Effector memory CD4-positive, alpha-beta T cell (primary cell): ENCODE results near the gene PHACTR3.

Experiments
- DNase-seq, 3 donors: peaks; one replicate each; pipeline ENCODE4 v3.0.0-alpha.2; 2020
- H3K27ac ChIP-seq: 2 replicates; pipeline ENCODE4 v1.7.0; 2013; ENCODE audit warnings: mild to moderate bottlenecking, low read length, moderate library complexity; ENCODE audit not compliant: insufficient read depth, poor library complexity, severe bottlenecking
- H3K27me3 ChIP-seq: replicated peaks from 2 replicates; pipeline ENCODE4 v1.7.0; 2013; ENCODE audit warnings: mild to moderate bottlenecking, low read length; ENCODE audit not compliant: insufficient read depth, control insufficient read depth, poor library complexity, severe bottlenecking
- H3K36me3 ChIP-seq: 2 replicates; pipeline ENCODE4 v1.7.0; 2013; ENCODE audit warnings: mild to moderate bottlenecking, low read length, moderate library complexity; ENCODE audit not compliant: control insufficient read depth, insufficient read depth
- H3K4me1 ChIP-seq: 2 replicates; pipeline ENCODE4 v1.7.0; 2013; ENCODE audit warnings: low read length, mild to moderate bottlenecking; ENCODE audit not compliant: control insufficient read depth, insufficient read depth, poor library complexity, severe bottlenecking
- H3K4me3 ChIP-seq: 2 replicates; pipeline ENCODE4 v1.7.0; 2013; ENCODE audit warnings: low read length, low read depth, mild to moderate bottlenecking; ENCODE audit not compliant: insufficient read depth, poor library complexity, severe bottlenecking
- H3K9me3 ChIP-seq: 2 replicates; pipeline ENCODE4 v1.7.0; 2013; ENCODE audit warnings: mild to moderate bottlenecking, low read length, moderate library complexity; ENCODE audit not compliant: control insufficient read depth

The PHACTR3 gene

DNA sequence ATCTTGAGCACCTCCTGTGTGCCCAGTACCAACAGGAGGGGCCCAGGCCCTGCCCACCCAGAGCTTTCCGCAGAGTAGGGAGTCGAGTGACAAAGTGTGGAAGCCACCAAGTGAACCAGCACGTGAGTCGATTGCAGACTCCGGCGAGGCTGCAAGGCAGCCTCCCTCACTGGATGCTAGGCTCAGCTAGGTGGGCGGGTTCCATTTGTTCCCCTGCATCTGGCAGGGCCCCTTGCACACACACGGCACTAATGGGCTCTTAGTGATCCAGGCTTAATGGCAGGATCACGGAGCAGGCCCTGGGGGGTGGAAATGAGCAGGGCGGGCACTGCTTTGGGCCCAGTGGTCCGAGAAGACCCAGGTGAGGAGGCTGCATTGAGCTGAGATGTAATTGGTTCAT is 140.4 kb downstream of the PHACTR3 start:
- Histone ChIP-seq H3K9me3 (no peaks in the 10 kb centered on the region), H3K27ac (no peak overlapping the region), H3K27me3 (no peaks in the 10 kb centered on the region), H3K36me3 (no peaks in the 10 kb centered on the region), H3K4me3 (no peak overlapping the region), H3K4me1 (no peaks in the 10 kb centered on the region)
- DNase-seq, result no peak

DNA sequence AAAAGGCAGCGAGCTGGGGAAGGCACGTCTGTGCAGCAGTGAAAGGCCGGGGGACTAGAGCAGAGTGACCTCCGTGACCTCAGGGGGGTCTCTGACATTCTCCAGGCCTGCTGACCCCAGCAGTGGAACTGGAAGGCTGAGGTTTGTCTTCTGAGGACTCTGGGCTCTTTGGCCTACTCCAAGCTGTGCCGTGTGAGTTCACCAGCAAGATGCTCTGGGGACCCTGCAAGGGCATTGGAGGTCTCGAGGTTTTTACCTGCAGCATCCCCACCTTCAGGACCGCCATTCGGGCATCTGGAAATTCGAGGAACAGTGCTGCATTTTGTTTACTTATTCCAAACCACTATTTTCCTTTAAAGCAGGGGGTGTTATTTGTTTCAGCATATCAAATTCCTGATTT is 140.9 kb downstream of the PHACTR3 start:
- Histone ChIP-seq H3K27me3 (no peaks in the 10 kb centered on the region), H3K9me3 (no peaks in the 10 kb centered on the region)

DNA sequence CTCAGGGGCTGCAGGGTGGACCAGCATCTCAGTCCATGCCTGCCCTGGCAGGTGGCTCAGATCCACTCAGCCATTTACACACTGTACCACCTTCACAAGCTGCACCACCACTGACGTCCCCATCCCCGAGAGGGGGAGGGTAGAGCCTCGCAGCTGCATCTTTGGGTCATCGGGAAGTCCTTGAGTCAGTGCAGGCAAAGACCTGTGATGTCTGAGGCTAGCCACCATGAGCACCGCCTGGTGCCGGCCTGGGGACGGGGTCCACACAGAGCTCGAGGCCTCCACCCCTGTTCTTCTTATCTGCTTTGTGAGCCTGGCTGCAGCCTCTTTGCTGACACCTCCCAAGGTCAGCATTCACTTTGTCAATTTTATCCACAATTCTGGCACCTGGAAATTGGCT is 141.4 kb downstream of the PHACTR3 start:
- Histone ChIP-seq H3K4me3 (no peak overlapping the region), H3K9me3 (no peaks in the 10 kb centered on the region)

More for the DNA sequence above, 140.9 kb downstream of the PHACTR3 start:
- no peak for DNase-seq
- H3K4me3 ChIP-seq, result no peak overlapping the region
- H3K4me1 ChIP-seq, result no peaks in the 10 kb centered on the region
- H3K27ac ChIP-seq, result no peak overlapping the region
- H3K36me3 ChIP-seq, result no peaks in the 10 kb centered on the region

DNA sequence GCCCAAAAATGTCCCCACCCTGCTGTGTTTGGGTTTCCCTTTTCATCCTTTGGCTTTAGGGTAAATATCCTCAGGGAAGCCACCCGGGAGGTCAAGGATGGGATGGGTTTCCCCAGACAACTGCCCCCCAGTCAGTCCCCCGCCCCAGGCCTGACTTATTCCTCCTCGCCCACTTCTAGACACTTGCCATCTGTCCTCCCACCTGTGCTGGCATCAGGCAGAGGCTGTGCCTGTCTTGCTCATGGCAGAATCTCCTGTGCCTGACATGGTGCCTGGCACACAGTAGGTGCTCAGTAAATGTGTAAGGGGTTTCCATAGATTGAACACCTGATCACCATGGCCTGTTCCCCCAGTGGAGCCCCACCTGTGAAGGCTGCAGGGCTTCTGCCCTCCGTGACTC is 141.8 kb downstream of the PHACTR3 start:
- no peaks in the 10 kb centered on the region for H3K36me3 ChIP-seq
- H3K4me3 ChIP-seq, result no peak overlapping the region
- no peaks in the 10 kb centered on the region for H3K27me3 ChIP-seq
- no peak for DNase-seq
- no peaks in the 10 kb centered on the region for H3K4me1 ChIP-seq
- H3K9me3 ChIP-seq, result no peaks in the 10 kb centered on the region
- H3K27ac ChIP-seq, result no peak overlapping the region

More for the DNA sequence above, 141.4 kb downstream of the PHACTR3 start:
- no peak for DNase-seq
- Histone ChIP-seq H3K27me3 (no peaks in the 10 kb centered on the region), H3K27ac (no peak overlapping the region), H3K4me1 (no peaks in the 10 kb centered on the region), H3K36me3 (no peaks in the 10 kb centered on the region)

DNA sequence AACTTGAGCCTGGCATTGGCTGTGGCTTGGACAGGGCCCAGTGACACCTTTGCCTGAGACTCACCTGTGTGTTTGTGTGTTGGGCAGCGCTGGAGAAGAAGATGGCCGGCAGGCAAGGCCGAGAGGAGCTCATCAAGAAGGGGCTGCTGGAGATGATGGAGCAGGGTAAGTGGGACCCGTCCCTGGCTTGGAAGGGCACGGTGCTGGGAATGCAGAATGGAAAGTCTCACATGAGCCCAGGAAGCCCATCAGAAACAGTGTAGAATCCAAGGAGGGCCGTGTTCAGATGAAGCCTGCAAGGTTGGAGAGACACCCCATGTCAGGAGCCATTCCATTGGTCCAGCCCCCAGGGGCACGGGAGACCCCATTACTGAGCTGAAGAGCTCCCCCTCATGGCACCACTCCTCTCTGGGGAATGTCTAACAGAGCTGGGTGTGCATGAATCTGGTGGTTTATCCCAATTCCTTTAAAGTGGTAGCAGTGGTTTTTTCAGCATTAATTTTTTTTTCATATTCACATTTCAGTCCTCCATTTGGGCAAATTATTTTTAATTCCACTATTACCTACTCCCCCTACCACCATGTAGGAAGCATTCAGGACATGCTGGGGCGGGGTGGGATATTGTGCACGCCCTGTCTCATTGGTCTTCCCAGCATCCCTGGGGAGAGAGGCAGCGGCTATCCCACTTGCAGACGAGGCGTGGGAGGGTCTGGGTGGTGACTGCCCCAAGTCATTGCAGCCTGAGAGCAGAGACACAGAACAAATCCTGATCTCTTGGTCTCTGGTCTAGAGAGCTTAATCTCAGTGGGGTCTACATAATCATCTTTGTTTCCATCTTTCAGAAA is 143.6 kb downstream of the PHACTR3 start:
- Histone ChIP-seq H3K36me3 (no peaks in the 10 kb centered on the region), H3K4me3 (no peak overlapping the region), H3K9me3 (no peaks in the 10 kb centered on the region), H3K27ac (no peak overlapping the region), H3K4me1 (no peaks in the 10 kb centered on the region), H3K27me3 (no peaks in the 10 kb centered on the region)
- DNase-seq, result no peak

DNA sequence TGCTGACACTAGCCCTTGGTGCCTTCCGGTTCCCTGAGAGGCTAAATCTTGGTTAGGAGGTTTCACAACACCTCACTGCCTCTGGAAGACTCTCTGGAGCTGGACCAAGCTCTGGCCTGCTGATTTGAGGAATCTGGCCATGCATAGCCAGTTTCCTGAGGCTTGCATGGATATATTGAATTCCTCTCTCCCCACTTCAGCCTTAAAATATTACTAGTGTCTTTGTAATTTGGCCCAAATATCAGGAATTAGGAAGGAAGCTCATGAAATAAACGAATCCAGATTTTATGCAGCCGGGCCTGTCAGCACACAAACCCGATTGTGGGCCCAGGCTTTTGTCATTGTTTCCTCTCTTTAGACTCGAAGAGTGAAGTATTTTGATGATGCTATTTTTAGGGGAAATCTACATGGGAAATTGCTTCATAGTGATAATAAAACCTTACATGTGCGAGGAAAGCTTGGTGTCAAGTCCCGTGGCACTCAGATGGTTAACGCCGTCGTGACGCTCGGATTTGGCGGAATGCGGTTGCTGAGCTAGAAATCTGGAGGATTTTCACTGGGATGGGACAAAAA is 144.4 kb downstream of the PHACTR3 start:
- Histone ChIP-seq H3K36me3 (no peaks in the 10 kb centered on the region), H3K27ac (no peak overlapping the region), H3K4me3 (no peak overlapping the region), H3K27me3 (no peaks in the 10 kb centered on the region), H3K4me1 (no peaks in the 10 kb centered on the region), H3K9me3 (no peaks in the 10 kb centered on the region)
- no peak for DNase-seq

DNA sequence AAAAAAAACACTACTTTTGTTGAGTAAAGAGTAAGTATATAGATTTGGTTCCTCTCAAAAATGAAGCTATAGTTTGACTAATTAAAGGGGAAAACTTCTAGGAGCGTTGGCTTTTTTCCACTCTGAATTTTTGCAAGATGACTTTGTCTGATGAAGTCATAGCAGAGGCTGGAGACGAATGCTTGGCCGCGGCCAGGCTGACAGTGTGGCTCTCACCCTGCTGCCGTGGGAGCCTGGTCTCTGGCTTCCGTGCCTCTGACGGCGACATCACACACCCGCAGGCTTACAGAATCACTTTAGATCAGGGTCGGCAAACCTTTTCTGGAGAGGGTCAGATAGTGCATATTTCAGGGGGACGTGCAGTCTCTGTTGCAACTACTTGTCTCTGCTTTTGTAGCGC is 145.0 kb downstream of the PHACTR3 start:
- no peak for DNase-seq
- no peak overlapping the region for H3K27ac ChIP-seq

DNA sequence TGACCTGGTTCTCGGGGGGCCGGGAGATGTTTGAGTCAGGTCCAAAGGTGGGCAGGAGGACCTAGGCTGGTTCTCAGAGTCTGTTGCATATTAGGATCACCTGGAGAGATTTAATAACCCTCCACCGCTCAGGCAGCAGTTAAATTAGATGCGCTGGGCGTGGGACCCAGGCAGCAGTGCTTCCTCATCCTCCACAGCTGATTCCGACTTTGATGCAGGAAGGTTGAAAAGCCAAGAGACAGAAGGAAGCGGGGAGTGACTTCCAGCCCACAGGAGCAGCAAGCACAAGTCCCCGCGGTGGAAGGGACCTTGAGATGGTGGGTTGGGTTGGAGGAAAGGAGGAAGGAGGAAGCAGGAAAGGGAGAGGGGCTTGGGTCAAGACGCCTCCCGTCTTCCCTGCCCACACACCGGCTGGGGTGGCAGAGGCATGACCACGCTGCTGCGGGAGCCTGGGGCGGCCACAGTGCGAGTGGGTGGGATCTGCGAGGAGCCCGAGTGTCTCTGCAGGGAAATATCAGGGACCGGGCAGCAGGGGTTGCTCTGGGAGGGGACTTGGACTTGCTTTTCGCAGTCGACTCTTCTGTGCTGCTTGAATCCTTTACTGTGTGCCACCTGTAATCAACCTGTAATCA is 146.0 kb downstream of the PHACTR3 start:
- no peaks in the 10 kb centered on the region for H3K36me3 ChIP-seq
- H3K27ac ChIP-seq, result no peak overlapping the region
- H3K4me1 ChIP-seq, result no peaks in the 10 kb centered on the region
- DNase-seq, result no peak
- no peaks in the 10 kb centered on the region for H3K9me3 ChIP-seq
- no peak overlapping the region for H3K4me3 ChIP-seq
- no peaks in the 10 kb centered on the region for H3K27me3 ChIP-seq

More for the DNA sequence above, 145.0 kb downstream of the PHACTR3 start:
- Histone ChIP-seq H3K36me3 (no peaks in the 10 kb centered on the region), H3K9me3 (no peaks in the 10 kb centered on the region), H3K4me1 (no peaks in the 10 kb centered on the region), H3K4me3 (no peak overlapping the region), H3K27me3 (no peaks in the 10 kb centered on the region)

DNA sequence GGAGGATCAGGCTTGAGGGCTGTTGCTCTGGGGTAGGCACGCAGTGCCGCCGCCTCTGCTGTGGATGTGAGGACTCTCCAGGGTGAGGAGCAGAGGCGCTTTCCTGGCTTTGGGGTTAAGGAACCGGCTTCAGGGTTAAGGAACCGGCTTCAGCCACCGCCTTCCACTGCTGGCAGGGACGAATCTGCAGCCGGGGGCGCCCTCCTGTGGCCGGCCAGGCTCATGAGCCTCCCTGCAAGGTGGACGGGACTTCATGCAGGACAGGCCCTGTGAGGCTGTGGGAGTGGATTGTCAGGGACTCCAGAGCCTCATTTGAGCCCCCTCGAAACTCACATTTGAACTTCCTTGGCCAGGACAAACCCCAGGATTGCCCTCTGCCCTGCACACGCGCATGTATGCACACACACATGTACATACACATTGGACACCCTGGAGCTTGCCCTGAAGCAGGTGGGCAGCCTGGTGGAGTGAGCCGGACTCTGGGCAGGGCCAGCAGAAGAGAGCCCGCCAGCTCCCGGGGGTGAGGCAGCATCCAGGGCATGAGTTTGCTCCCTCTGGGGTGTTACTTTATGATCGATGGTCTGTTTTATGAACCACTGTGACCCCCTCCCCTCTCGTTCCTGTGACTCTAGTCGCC is 146.9 kb downstream of the PHACTR3 start:
- Histone ChIP-seq H3K4me1 (no peaks in the 10 kb centered on the region), H3K4me3 (no peak overlapping the region), H3K9me3 (no peaks in the 10 kb centered on the region), H3K27ac (no peak overlapping the region), H3K27me3 (no peaks in the 10 kb centered on the region), H3K36me3 (no peaks in the 10 kb centered on the region)
- DNase-seq, result no peak
